Activated B cell treated with CpG ODN at 0.5 μM for 24 hours (primary cell): ENCODE data around the gene KIAA1586. TPM values are rescaled to one million over a fixed set of nuclear protein-coding genes. Genes with fewer than 3 reads are reported as not detected.
A peak's percentile ranks its signal among the peaks of the same experiment; 100 is the strongest.
"Not testable (repeated sequence)": the region's sequence is repeated elsewhere in the genome, so short reads cannot be mapped to it uniquely, and the experiment has no call there.

Experiments used
- ATAC-seq: fragments of 200-7000 bp; cut with Tn5 transposase; one replicate; pipeline ENCODE4 v1.10.0; 2021; ENCODE audit warnings: low read depth, mild to moderate bottlenecking, moderate library complexity
- CTCF ChIA-PET: fragments of 350-600 bp; sonication (Branson Sonifier 250); formaldehyde crosslinking; loops from one replicate; lab custom pipeline; 2021; ENCODE audit warnings: antibody characterized with exemption; lab: Charles Lee
- POLR2A ChIA-PET: fragments of 350-600 bp; sonication (Branson Sonifier 250); formaldehyde crosslinking; loops from one replicate; lab custom pipeline; 2021; ENCODE audit warnings: antibody characterized with exemption; lab: Charles Lee
- DNase-seq: peaks from one replicate; pipeline ENCODE4 v3.0.0; 2022
- H3K27ac Mint-ChIP-seq: one replicate; pipeline ENCODE4 v1.8.0; 2020; ENCODE audit warnings: mixed read lengths
- H3K27me3 Mint-ChIP-seq: one replicate; pipeline ENCODE4 v1.8.0; 2021; ENCODE audit warnings: mixed read lengths
- H3K36me3 Mint-ChIP-seq: one replicate; pipeline ENCODE4 v1.8.0; 2021; ENCODE audit warnings: low read depth, mixed read lengths
- H3K4me1 Mint-ChIP-seq: one replicate; pipeline ENCODE4 v1.8.0; 2021; ENCODE audit warnings: mixed read lengths
- H3K4me3 Mint-ChIP-seq: one replicate; pipeline ENCODE4 v1.8.0; 2020; ENCODE audit warnings: mild to moderate bottlenecking, mixed read lengths
- H3K9me3 Mint-ChIP-seq: one replicate; pipeline ENCODE4 v1.8.0; 2020; ENCODE audit warnings: mixed read lengths
- intact Hi-C: fragments of 100-400 bp; cut with micrococcal nuclease; formaldehyde crosslinking; loops from one replicate; pipeline ENCODE4 v1.15.1; 2024
- total RNA-seq: library from RNA; stranded (reverse); gene quantifications from 2 replicates; pipeline ENCODE4 v1.2.3, GENCODE V29; 2022
- TF ChIP-seq, protein P1 (sequence below): fragments of 200-600 bp; IDR thresholded peaks from one replicate; pipeline ENCODE4 v1.8.0; 2022; ENCODE audit warnings: antibody characterized with exemption, mild to moderate bottlenecking

The KIAA1586 gene
- total RNA-seq, 1 donor from 2014 or later = 15.2 TPM

DNA sequence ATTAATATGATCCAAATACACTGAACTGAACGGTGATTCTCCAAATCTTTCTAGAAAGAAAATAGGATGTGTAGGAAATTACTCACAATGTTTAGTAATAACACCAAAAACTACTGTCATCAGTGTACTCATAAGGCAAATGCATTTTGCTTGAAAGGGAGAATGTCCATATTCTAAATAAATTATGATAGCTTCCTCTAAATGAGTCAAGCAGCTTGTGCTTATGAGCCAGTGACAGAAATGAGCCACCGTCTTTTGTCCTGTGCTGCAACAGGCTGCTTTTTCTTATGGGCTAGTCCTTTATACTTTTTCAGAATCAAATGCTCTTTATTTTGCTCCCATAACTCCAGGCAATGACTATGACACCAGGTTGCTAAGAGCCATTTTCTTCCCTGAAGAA lies 39.0 kb downstream of the KIAA1586 start:
- intact Hi-C loops = no loop called here
- Mint-ChIP-seq H3K27ac (no peak overlapping the region), H3K36me3 (no peaks in the 10 kb centered on the region), H3K4me1 (peaks cover 7% of the 10 kb centered on the region), H3K27me3 (no peaks in the 10 kb centered on the region), H3K4me3 (no peak overlapping the region), H3K9me3 (peaks cover under 1% of the 10 kb centered on the region)
- no peak for ATAC-seq
- ChIA-PET POLR2A (no interaction called here), CTCF (no interaction called here)
- no peak for DNase-seq
- TF ChIP-seq, protein P1, sequence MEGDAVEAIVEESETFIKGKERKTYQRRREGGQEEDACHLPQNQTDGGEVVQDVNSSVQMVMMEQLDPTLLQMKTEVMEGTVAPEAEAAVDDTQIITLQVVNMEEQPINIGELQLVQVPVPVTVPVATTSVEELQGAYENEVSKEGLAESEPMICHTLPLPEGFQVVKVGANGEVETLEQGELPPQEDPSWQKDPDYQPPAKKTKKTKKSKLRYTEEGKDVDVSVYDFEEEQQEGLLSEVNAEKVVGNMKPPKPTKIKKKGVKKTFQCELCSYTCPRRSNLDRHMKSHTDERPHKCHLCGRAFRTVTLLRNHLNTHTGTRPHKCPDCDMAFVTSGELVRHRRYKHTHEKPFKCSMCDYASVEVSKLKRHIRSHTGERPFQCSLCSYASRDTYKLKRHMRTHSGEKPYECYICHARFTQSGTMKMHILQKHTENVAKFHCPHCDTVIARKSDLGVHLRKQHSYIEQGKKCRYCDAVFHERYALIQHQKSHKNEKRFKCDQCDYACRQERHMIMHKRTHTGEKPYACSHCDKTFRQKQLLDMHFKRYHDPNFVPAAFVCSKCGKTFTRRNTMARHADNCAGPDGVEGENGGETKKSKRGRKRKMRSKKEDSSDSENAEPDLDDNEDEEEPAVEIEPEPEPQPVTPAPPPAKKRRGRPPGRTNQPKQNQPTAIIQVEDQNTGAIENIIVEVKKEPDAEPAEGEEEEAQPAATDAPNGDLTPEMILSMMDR = no peak

DNA sequence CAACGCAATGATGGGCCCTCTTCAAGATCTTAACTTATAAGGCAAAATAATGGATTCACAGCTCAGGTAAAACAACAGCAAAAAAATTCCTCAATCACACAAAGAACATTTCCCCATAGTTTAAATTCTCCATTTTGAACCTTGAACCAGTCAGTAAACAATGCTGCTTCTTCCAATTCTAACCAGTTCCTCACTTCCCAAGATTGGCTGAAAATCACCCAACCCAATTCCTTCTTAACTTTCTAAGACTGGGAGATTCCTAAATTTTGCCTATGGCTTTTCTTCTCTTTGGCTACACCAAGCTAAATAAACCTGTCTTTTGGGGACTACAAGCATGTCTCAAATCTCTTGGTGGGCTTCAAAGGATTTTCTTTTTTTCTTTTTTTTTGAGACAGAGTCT lies 40.4 kb downstream of the KIAA1586 start:
- TF ChIP-seq, protein P1 = no peak
- intact Hi-C loops = no loop called here
- H3K9me3 Mint-ChIP-seq = no peaks in the 10 kb centered on the region

DNA sequence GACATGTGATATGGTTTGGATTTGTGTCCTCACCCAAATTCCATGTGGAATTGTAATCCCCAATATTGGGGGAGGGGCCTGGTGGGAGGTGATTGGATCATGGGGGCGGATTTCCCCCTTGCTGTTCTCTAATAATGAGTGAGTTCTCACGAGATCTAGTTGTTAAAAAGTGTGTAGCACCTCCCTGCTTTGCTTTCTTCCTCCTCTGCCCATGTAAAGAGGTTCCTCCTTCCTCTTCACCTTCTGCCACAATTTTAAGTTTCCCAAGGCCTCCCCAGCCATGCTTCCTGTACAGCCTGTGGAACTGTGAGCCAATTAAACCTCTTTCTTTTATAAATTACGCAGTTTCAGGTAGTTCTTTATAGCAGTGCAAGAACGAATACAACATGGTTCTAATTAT lies 41.4 kb downstream of the KIAA1586 start:
- no peaks in the 10 kb centered on the region for H3K27me3 Mint-ChIP-seq
- peaks cover 21% of the 10 kb centered on the region for H3K4me1 Mint-ChIP-seq
- no peaks in the 10 kb centered on the region for H3K9me3 Mint-ChIP-seq
- TF ChIP-seq, protein P1 = no peak
- ChIA-PET POLR2A (interaction anchor here (0.8 kb wide), 1 partner anchor 12 kb away, joined by 7 read pairs; no protein-coding TSS in a partner anchor), CTCF (no interaction called here)
- no peak for DNase-seq
- H3K4me3 Mint-ChIP-seq = no peak overlapping the region
- ATAC-seq = no peak
- no peak overlapping the region for H3K27ac Mint-ChIP-seq
- intact Hi-C loops = no loop called here
- peaks cover 14% of the 10 kb centered on the region for H3K36me3 Mint-ChIP-seq

More for the DNA sequence above, 40.4 kb downstream of the KIAA1586 start:
- ATAC-seq = no peak
- DNase-seq = no peak
- CTCF ChIA-PET = no interaction called here
- Mint-ChIP-seq H3K27me3 (no peaks in the 10 kb centered on the region), H3K27ac (no peak overlapping the region), H3K4me3 (no peak overlapping the region), H3K4me1 (peaks cover 14% of the 10 kb centered on the region), H3K36me3 (peaks cover 6% of the 10 kb centered on the region)
- POLR2A ChIA-PET = no interaction called here

DNA sequence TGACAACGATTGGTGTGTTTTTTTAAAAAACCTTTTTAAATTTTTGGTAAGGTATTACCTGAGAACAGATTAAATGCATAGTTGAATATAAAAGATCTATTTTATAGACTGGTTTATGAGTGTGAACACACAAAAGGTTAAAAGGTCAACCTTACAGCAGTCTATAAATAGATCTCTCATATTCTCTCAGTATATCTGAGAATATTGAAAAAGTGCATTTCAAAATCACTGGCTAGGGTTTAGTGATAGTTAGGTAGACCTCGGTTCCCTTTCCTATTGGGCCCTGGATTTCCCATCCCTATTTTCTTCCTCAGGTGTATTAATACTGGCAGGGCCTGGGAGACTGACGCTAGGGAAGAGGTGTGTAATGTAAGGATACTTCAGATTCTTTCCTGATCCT lies 42.8 kb downstream of the KIAA1586 start:
- H3K36me3 Mint-ChIP-seq = peaks cover 22% of the 10 kb centered on the region
- CTCF ChIA-PET = no interaction called here
- peak overlapping the region; percentile 87 for H3K27ac Mint-ChIP-seq
- H3K27me3 Mint-ChIP-seq = no peaks in the 10 kb centered on the region
- peak overlapping the region; percentile 86 for H3K4me3 Mint-ChIP-seq
- POLR2A ChIA-PET = interaction anchor here (0.6 to 1.0 kb wide), 4 partner anchors 24 to 132 kb away, joined by 3 to 9 read pairs (median 4); partner anchors contain the start of genes BAG2 and KIAA1586
- DNase-seq = no peak
- intact Hi-C loops = loop anchor here (1.0 kb wide), 2 partner anchors 43 to 83 kb away; partner anchors contain the start of genes BAG2 and KIAA1586
- H3K9me3 Mint-ChIP-seq = no peaks in the 10 kb centered on the region
- TF ChIP-seq, protein P1 = no peak
- H3K4me1 Mint-ChIP-seq = peaks cover 30% of the 10 kb centered on the region
- ATAC-seq = no peak

DNA sequence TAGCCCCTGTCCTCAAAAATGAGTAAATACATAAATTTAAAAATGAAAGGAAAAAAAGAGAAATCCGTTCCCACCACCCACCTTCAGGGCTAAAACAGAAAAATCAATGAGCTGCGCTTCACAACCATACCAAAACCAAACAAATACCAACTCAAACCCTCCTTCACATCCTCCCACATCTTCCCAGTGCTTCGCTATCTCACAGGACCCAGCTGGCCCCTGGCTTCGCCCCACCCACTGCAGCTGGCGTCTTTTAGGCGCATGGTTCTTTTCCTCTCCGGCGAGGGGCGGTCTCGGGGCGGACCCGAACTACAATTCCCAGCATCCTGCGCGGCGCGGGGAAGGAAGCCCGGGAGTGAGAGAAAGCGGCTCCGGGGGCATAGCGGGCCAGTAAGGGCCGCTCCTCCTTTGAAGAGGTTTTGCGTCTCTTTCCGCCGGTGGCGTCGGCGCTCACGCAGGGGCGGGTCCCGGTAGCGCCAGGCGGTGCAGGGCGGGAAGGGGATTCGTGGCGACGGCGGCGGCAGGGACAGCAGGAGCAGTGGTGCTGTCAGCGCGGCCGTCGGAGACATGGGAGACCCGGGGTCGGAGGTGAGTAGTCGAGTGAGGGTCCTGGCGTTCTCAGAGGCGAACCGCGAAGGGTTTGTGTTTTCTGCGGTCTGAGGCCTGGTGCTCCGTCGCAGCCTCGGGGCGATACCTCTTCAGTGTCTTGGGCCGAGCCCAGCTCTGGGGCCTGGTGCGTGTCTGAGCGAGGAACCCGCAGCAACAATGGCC lies 43.4 kb downstream of the KIAA1586 start, which contains the start of gene ZNF451:
Gene ZNF451 (plus strand): TSS at position 502 of the 771 bp plus-strand sequence. CDS start 66 bp downstream, at position 568.
- H3K27me3 Mint-ChIP-seq = no peaks in the 10 kb centered on the region
- H3K4me3 Mint-ChIP-seq = peak within 1 kb of the TSS; percentile 86
- no peaks in the 10 kb centered on the region for H3K9me3 Mint-ChIP-seq
- ATAC-seq (peak; percentile 92), DNase-seq (peak; percentile 94)
- H3K36me3 Mint-ChIP-seq = peaks cover 24% of the 10 kb centered on the region
- H3K4me1 Mint-ChIP-seq = peaks cover 31% of the 10 kb centered on the region
- ChIA-PET POLR2A (interaction anchor here (1.0 kb wide), 3 partner anchors 25 to 82 kb away, joined by 3 to 9 read pairs (median 5); partner anchors contain the start of genes BAG2 and KIAA1586), CTCF (no interaction called here)
- intact Hi-C loops = loop anchor here (1.0 kb wide), 4 partner anchors 44 to 227 kb away; partner anchors contain the start of genes BAG2, KIAA1586, PRIM2 and RAB23
- TF ChIP-seq, protein P1 = no peak
- peak within 1 kb of the TSS; percentile 87 for H3K27ac Mint-ChIP-seq

DNA sequence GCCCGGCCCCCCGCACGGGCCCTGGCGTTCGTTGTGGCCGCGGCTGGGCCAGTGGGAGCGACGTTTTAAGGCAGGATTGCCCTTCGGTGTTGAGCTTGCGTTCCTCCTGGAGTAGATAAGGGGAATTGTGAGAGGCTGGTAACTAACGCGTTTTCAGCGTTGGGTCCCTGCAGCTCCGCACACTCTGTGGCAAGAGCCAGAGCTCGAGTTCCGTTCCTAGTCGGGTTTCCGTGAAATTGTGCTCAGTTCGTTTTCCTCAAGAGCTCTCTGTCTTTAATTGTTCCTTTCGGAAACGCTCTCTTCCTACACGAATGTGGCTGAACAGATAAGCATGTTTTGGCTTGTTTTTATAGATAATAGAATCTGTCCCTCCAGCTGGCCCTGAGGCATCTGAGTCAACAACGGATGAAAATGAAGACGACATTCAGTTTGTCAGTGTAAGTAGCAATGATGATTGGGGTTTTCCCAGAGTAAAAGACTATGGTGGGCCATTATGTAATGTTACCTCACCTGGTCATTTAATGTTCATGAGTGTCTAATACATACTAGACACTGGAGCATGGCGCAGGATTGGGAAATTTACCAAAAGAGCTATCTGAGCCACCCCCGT lies 44.1 kb downstream of the KIAA1586 start:
- H3K36me3 Mint-ChIP-seq = peaks cover 27% of the 10 kb centered on the region
- not testable (repeated sequence) for H3K27me3 Mint-ChIP-seq

DNA sequence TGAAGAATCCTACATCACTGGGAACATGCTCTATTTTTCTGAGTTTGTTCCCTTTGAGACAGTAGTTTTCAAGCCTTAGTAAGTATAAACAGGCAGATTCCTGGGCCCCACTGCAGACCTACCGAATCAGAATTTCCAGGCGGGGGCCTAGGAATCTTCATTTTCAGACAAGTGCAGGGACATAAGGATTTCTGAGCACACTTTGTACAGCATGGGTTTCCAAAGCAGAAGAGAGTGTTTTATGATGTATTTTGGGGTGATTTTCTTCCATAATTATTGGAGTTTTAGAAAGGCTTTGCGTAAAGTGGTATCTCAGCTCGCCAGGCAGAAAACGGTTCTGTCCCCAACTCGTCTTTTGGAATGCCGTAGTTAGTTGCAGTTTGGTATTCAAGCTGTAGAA lies 44.9 kb downstream of the KIAA1586 start:
- intact Hi-C loops, H3K27ac Mint-ChIP-seq, ATAC-seq, CTCF ChIA-PET, DNase-seq, H3K9me3 Mint-ChIP-seq, H3K27me3 Mint-ChIP-seq, H3K4me3 Mint-ChIP-seq, POLR2A ChIA-PET: not testable (repeated sequence)
- Mint-ChIP-seq H3K4me1 (peaks cover 31% of the 10 kb centered on the region), H3K36me3 (peaks cover 30% of the 10 kb centered on the region)

More for the DNA sequence above, 44.1 kb downstream of the KIAA1586 start:
- POLR2A ChIA-PET, DNase-seq, H3K9me3 Mint-ChIP-seq, H3K27ac Mint-ChIP-seq, CTCF ChIA-PET: not testable (repeated sequence)
- intact Hi-C loops = loop anchor here (1.0 kb wide), 2 partner anchors 132 to 227 kb away; partner anchors contain the start of genes PRIM2 and RAB23
- peak; percentile 1 for ATAC-seq
- peak overlapping the region; percentile 86 for H3K4me3 Mint-ChIP-seq
- peaks cover 31% of the 10 kb centered on the region for H3K4me1 Mint-ChIP-seq
